Medulla oblongata (tissue), 1 donor: ENCODE data around the gene HIPK1.
"Not testable (repeated sequence)": the region's sequence is repeated elsewhere in the genome, so short reads cannot be mapped to it uniquely, and the experiment has no call there.

Experiments
- DNase-seq: peaks from one replicate; pipeline ENCODE4 v3.0.0-alpha.2; 2015; ENCODE audit errors: extremely low spot score

HIPK1 gene

GRCh38 chr1:114011796-114012195, 82.7 kb downstream of the HIPK1 start:
- DNase-seq, result no peak

GRCh38 chr1:114015075-114015474, 86.0 kb downstream of the HIPK1 start:
- no peak for DNase-seq

GRCh38 chr1:114019724-114020123, 90.6 kb downstream of the HIPK1 start:
- not testable (repeated sequence) for DNase-seq

GRCh38 chr1:114021665-114022099, 92.6 kb downstream of the HIPK1 start:
- no peak for DNase-seq

GRCh38 chr1:114022877-114023276, 93.8 kb downstream of the HIPK1 start:
- DNase-seq, result no peak

GRCh38 chr1:114023377-114023776, 94.3 kb downstream of the HIPK1 start:
- no peak for DNase-seq

GRCh38 chr1:114024049-114024448, 94.9 kb downstream of the HIPK1 start:
- DNase-seq, result no peak

- DNase-seq, result no peak
These were observed 96.7 kb downstream of the HIPK1 start for GRCh38 chr1:114025609-114026401.

GRCh38 chr1:114026797-114027196, 97.7 kb downstream of the HIPK1 start:
- no peak for DNase-seq
